Activated T-helper 1 cell treated with anti-CD3 and anti-CD28 coated beads, Interleukin-2, amount 50 U/mL, for 16 hours (primary cell): ENCODE results near the gene USP15.
"Not testable (repeated sequence)": the region's sequence is repeated elsewhere in the genome, so short reads cannot be mapped to it uniquely, and the experiment has no call there.

Source experiments
- DNase-seq, 2 donors: peaks; one replicate each; pipeline ENCODE4 v3.0.0-alpha.2; 2020; ENCODE audit warnings: low read depth in 1 of 2, low spot score in 1 of 2

USP15 gene

GRCh38 chr12:62319058-62319457, 58.9 kb downstream of the USP15 start:
- DNase-seq, result no peak

DNA sequence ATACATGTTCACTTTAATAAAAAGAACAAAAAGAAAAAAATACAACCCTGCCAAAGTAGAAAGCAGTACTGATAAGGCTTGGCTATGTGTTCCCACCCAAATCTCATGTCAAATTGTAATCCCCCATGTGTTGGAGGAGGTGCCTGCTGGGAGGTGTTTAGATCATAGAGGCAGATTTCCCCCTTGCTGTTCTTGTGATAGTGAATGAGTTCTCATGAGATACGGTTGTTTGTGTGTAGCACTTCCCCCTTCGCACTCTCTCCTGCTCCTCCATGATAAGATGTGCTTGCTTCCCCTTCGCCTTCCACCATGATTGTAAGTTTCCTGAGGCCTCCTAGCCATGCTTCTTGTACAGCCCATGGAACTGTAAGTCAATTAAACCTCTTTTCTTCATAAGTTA, 59.9 kb downstream of the USP15 start:
- DNase-seq, result no peak

- DNase-seq, result no peak
Measured at GRCh38 chr12:62323386-62323785, 63.2 kb downstream of the USP15 start.

- no peak for DNase-seq
Measured at GRCh38 chr12:62328296-62328921, 68.2 kb downstream of the USP15 start.

DNA sequence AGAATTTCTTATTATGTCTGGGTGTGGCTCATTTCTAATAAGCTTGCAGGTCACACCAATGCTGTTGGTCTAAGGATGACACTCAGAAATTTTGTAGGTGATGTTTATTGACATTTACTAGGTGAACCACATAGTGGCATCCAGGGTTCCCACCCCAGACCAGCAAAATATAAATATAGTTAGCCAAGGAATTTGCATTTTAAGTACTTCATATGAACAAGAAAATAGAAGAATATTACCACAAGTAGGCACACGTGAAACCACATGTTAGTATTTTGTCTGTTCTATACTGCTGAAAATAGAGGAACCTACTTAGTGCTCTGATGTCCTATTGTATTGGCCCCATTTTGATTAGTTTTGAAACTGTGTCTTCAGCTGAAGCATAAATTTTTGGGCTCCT, 71.1 kb downstream of the USP15 start:
- DNase-seq, result no peak

- DNase-seq, result no peak
Measured at GRCh38 chr12:62332598-62332997, 72.4 kb downstream of the USP15 start.

GRCh38 chr12:62335057-62335456, 74.9 kb downstream of the USP15 start:
- DNase-seq, result no peak

- DNase-seq, result no peak
Measured at GRCh38 chr12:62335796-62336195, 75.6 kb downstream of the USP15 start.

DNA sequence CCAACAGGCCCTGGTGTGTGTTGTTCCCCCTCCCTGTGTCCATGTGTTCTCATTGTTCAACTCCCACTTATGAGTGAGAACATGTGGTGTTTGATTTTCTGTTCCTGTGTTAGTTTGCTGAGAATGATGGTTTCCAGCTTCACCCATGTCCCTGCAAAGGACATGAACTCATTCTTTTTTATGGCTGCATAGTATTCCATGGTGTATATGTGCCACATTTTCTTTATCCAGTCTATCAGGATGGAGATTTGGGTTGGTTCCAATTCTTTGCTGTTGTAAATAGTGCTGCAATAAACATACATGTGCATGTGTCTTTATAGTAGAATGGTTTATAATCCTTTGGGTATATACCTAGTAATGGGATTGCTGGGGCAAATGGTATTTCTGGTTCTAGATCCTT, 77.4 kb downstream of the USP15 start:
- not testable (repeated sequence) for DNase-seq

GRCh38 chr12:62342614-62343303, 82.6 kb downstream of the USP15 start:
- not testable (repeated sequence) for DNase-seq

DNA sequence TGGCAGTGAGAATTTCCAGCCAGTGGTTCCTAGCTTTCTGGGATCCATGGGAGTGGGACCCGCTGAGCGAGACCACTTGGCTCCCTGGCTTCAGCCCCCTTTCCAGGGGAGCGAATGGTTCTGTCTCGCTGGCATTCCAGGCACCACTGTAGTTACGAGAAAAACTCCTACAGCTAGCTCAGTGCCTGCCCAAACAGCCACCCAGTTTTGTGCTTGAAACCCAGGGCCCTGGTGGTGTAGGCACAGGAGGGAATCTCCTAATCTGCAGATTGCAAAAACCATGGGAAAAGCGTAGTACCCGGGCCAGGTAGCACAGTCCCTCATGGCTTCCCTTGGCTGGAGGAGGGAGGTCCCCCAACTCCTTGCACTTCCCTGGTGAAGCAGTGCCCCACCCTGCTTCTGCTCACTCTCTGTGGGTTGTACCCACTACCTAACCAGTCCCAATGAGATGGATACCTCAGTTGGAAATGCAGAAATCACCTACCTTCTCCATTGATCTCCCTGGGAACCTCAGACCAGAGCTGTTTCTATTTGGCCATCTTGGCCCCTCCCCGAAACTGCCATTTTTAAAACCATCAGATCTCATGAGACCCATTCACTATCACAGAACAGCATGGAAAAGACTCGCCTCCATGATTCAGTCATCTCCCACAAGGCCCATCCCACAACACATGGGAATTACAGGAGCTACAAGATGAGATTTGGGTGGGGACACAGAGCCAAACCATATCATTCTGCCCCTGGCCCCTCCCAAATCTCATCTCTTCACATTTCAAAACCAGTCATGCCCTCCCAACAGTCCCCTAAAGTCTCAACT, 83.3 kb downstream of the USP15 start:
- not testable (repeated sequence) for DNase-seq

GRCh38 chr12:62344731-62345556, 84.7 kb downstream of the USP15 start:
- DNase-seq, result not testable (repeated sequence)

- DNase-seq, result no peak
Measured at GRCh38 chr12:62345667-62346066, 85.5 kb downstream of the USP15 start.

GRCh38 chr12:62346817-62347216, 86.6 kb downstream of the USP15 start:
- no peak for DNase-seq

- DNase-seq, result no peak
Measured at GRCh38 chr12:62347922-62348650, 87.9 kb downstream of the USP15 start.

GRCh38 chr12:62350554-62350953, 90.3 kb downstream of the USP15 start:
- DNase-seq, result no peak

- DNase-seq, result no peak
Measured at GRCh38 chr12:62351326-62351725, 91.1 kb downstream of the USP15 start.

DNA sequence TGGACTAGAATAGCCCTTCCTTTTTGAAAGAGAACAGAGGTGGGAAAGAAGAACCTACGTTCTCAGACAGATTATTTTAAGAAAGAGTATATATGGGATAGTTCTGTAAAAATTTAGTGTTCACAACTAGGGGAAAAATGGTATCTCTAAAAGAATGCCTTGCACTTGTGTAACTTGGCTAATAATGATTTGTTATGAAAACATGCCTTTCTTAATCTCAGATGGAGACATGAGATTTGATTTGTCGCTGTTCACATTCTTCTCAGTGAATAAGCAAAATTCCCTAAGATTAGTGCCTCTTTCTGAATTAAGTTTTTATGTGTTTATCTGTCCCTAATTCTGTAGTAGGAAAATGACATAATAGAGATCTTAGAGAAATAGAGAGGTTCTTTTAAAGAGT, 100.8 kb downstream of the USP15 start:
- no peak for DNase-seq

- no peak for DNase-seq
Measured at GRCh38 chr12:62363506-62363905, 103.3 kb downstream of the USP15 start.

DNA sequence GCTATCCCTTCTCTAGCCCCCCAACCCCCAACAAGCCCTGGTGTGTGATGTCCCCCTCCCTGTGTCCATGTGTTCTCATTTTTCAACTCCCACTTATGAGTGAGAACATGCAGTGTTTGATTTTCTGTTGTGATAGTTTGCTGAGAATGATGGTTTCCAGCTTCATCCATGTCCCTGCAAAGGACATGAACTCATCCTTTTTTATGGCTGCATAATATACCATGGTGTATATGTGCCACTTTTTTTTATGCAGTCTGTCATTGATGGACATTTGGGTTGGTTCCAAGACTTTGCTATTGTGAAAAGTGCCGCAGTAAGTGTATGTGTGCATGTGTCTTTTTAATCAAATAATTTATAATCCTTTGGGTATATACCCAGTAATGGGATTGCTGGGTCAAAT, 104.5 kb downstream of the USP15 start:
- not testable (repeated sequence) for DNase-seq

DNA sequence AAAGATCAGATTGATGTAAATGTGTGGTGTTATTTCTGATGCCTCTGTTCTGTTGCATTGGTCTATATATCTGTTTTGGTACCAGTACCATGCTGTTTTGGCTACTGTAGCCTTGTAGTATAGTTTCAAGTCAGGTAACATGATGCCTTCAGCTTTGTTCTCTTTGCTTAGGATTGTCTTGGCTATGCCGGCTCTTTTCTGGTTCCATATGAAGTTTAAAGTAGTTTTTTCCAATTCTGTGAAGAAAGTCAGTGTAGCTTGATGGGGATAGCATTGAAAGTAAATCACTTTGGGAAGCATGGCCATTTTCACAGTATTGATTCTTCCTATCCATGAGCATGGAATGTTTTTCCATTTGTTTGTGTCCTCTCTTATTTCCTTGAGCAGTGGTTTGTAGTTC, 105.6 kb downstream of the USP15 start:
- DNase-seq, result not testable (repeated sequence)
